ENCODE data around the gene FRMD4A. TPM values are rescaled to one million over a fixed set of nuclear protein-coding genes. Genes with fewer than 3 reads are reported as not detected.
A peak's percentile ranks its signal among the peaks of the same experiment; 100 is the strongest.

Gene FRMD4A
- total RNA-seq, 1 donor from 2014 or later, result 20.2 TPM

- no peaks in the 10 kb centered on the region for H4K20me1 ChIP-seq (ENCODE audit: low read depth)
- H3F3A ChIP-seq (ENCODE audit: low read depth), result peaks cover 25% of the 10 kb centered on the region
- H3K9ac ChIP-seq, result no peak overlapping the region
- peak overlapping the region; percentile 16 for H3K27ac ChIP-seq
- H3K27me3 ChIP-seq, result no peaks in the 10 kb centered on the region
- H3K36me3 Mint-ChIP-seq, result peaks cover 28% of the 10 kb centered on the region
- peak overlapping the region; percentile 67 for H3K4me2 ChIP-seq
- H3K36me3 ChIP-seq, result no peaks in the 10 kb centered on the region
- H3K27ac Mint-ChIP-seq, result peak overlapping the region; percentile 93
- no peaks in the 10 kb centered on the region for H3K79me2 ChIP-seq (ENCODE audit: low read depth)
- peak overlapping the region; percentile 18 for H3K4me3 ChIP-seq
- peak; percentile 45 for DNase-seq (ENCODE audit: low spot score)
- H3K9me3 Mint-ChIP-seq, result no peaks in the 10 kb centered on the region
- peaks cover 50% of the 10 kb centered on the region for H3K4me1 ChIP-seq
- peaks cover 42% of the 10 kb centered on the region for H3K4me1 Mint-ChIP-seq
- no peaks in the 10 kb centered on the region for H3K9me3 ChIP-seq (ENCODE audit: low read depth)
- H3K4me3 Mint-ChIP-seq, result peak overlapping the region; percentile 65
- peaks cover 3% of the 10 kb centered on the region for H3K27me3 Mint-ChIP-seq (ENCODE audit: insufficient read depth, low read depth)
- TF ChIP-seq, protein P1, sequence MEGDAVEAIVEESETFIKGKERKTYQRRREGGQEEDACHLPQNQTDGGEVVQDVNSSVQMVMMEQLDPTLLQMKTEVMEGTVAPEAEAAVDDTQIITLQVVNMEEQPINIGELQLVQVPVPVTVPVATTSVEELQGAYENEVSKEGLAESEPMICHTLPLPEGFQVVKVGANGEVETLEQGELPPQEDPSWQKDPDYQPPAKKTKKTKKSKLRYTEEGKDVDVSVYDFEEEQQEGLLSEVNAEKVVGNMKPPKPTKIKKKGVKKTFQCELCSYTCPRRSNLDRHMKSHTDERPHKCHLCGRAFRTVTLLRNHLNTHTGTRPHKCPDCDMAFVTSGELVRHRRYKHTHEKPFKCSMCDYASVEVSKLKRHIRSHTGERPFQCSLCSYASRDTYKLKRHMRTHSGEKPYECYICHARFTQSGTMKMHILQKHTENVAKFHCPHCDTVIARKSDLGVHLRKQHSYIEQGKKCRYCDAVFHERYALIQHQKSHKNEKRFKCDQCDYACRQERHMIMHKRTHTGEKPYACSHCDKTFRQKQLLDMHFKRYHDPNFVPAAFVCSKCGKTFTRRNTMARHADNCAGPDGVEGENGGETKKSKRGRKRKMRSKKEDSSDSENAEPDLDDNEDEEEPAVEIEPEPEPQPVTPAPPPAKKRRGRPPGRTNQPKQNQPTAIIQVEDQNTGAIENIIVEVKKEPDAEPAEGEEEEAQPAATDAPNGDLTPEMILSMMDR (IDR thresholded peaks at IDR 0.05), result no peak
- TF ChIP-seq EZH2 (IDR thresholded peaks at IDR 0.05) (no peak), EZH2phosphoT487 (IDR thresholded peaks at IDR 0.05) (no peak)
- no peak overlapping the region for H2AFZ ChIP-seq (replicated peaks)
Observed at GRCh38 chr10:13673156-13673555, 657.6 kb downstream of the FRMD4A start.

DNA sequence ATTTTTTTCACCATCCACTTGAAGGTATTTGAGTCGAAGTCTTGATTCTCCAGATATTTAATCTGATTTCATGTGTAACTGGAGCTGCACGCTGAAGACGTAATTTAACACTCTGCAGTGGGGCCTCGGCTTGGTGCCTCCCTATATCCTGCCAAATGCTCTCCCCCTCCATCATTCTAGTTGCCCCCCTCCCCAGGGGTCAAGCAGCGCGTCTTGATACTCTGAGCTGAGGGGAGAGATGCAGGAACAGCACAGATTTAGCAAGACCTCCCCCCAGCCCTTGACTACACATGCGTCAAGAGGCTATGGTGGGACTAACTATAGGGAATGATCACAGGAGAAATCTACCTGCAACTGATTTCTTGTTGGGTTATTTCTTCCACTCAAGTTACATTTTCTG is 658.2 kb downstream of the FRMD4A start:
- Mint-ChIP-seq H3K4me1 (peaks cover 46% of the 10 kb centered on the region), H3K36me3 (peaks cover 33% of the 10 kb centered on the region), H3K4me3 (peak overlapping the region; percentile 22), H3K27me3 (ENCODE audit: insufficient read depth, low read depth) (peaks cover 3% of the 10 kb centered on the region), H3K27ac (peak overlapping the region; percentile 93), H3K9me3 (no peaks in the 10 kb centered on the region)
- TF ChIP-seq EZH2 (IDR thresholded peaks at IDR 0.05), result no peak
- TF ChIP-seq, protein P1 (IDR thresholded peaks at IDR 0.05), result no peak
- TF ChIP-seq EZH2phosphoT487 (IDR thresholded peaks at IDR 0.05), result no peak
- Histone ChIP-seq H3K4me3 (no peak overlapping the region), H3K4me1 (peaks cover 50% of the 10 kb centered on the region), H3K79me2 (ENCODE audit: low read depth) (no peaks in the 10 kb centered on the region), H3K27ac (peak overlapping the region; percentile 16), H3K36me3 (no peaks in the 10 kb centered on the region), H3K4me2 (peak overlapping the region; percentile 67), H2AFZ (replicated peaks) (no peak overlapping the region), H3F3A (ENCODE audit: low read depth) (peaks cover 25% of the 10 kb centered on the region), H3K27me3 (no peaks in the 10 kb centered on the region), H3K9me3 (ENCODE audit: low read depth) (no peaks in the 10 kb centered on the region), H3K9ac (no peak overlapping the region), H4K20me1 (ENCODE audit: low read depth) (no peaks in the 10 kb centered on the region)
- DNase-seq (ENCODE audit: low spot score), result peak; percentile 73

DNA sequence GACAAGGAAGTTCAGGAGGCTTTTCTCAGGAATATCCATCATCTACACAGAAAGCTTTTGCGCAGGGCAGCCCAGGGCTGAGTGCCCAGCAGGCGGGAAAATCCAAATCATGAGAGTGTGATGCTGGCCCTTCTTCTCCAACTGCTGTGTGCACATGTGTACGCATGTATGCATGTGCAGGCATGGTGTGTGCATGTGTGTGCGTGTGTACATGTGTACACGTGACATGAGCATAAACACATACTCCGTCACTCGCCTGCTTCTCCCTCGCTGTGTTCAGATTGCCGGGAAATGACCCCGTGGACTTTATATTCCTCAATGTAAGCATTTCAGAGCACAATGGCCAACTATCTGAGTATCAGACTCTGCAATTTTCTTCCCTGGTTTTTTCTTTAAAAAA is 658.8 kb downstream of the FRMD4A start:
- H3F3A ChIP-seq (ENCODE audit: low read depth), result peaks cover 25% of the 10 kb centered on the region
- peak overlapping the region; percentile 54 for H3K27ac ChIP-seq
- H3K4me1 Mint-ChIP-seq, result peaks cover 46% of the 10 kb centered on the region
- TF ChIP-seq EZH2 (IDR thresholded peaks at IDR 0.05), result no peak
- TF ChIP-seq, protein P1 (IDR thresholded peaks at IDR 0.05), result no peak
- TF ChIP-seq EZH2phosphoT487 (IDR thresholded peaks at IDR 0.05), result no peak
- H3K4me3 ChIP-seq, result no peak overlapping the region
- H4K20me1 ChIP-seq (ENCODE audit: low read depth), result no peaks in the 10 kb centered on the region
- peak overlapping the region; percentile 93 for H3K27ac Mint-ChIP-seq
- no peaks in the 10 kb centered on the region for H3K9me3 ChIP-seq (ENCODE audit: low read depth)
- peaks cover 4% of the 10 kb centered on the region for H3K27me3 Mint-ChIP-seq (ENCODE audit: insufficient read depth, low read depth)
- H3K4me2 ChIP-seq, result peak overlapping the region; percentile 67
- peaks cover 50% of the 10 kb centered on the region for H3K4me1 ChIP-seq
- DNase-seq (ENCODE audit: low spot score), result no peak
- no peaks in the 10 kb centered on the region for H3K27me3 ChIP-seq
- peaks cover 32% of the 10 kb centered on the region for H3K36me3 Mint-ChIP-seq
- no peak overlapping the region for H3K9ac ChIP-seq
- no peak overlapping the region for H2AFZ ChIP-seq (replicated peaks)
- no peaks in the 10 kb centered on the region for H3K79me2 ChIP-seq (ENCODE audit: low read depth)
- H3K9me3 Mint-ChIP-seq, result no peaks in the 10 kb centered on the region
- no peak overlapping the region for H3K4me3 Mint-ChIP-seq
- H3K36me3 ChIP-seq, result no peaks in the 10 kb centered on the region

Measured in neural progenitor cell (in vitro differentiated cells).